Measurements from ENCODE around the gene GNAI2.
"Not testable (repeated sequence)": the region's sequence is repeated elsewhere in the genome, so short reads cannot be mapped to it uniquely, and the experiment has no call there.

Gene GNAI2

DNA sequence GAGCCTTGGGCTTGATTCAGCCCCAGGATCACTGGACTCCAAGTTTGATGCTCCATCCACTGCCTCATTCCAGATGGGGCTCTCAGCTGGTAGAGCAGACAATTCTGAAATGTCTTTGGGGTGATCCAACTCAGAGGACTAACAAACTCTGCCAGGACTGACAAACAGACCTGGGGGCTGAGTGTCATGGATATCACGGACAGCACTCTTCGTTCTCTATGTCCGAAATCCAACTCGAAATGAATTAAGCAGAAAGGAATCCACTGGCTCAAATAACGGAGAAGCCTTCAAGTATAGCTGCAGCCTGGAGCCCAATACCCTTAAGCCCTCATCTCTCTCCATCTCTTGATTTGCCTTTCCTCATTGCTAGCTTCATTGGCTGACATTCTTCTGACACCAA lies 16.7 kb upstream of the GNAI2 start:
- DNase-seq = no peak
- intact Hi-C loops (cut with DNase I) = no loop called here

DNA sequence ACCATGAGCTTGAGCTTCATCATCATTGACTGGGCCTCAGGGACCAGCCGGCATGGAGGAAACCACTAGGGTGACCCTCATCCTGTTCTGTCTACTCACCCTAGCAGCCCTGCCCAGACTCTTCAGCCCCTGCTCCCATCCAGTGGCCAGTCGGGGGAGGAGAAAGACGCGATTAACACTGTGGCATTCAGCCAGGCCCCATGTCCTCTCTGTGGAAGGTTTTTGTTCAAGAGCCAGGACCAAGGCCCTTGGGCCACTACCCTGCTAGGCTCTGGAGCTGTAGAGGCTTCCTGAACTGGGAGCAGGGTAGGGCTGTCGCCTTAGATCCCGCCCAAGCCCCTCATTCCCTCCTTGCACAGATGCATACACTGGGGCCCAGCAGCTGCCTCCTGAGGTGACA lies 15.9 kb upstream of the GNAI2 start:
- peak in 5 of 42 donors; percentile 34 to 64 (median 36) for DNase-seq
- intact Hi-C loops (cut with DNase I) = loop anchor here (10.0 kb wide), 1 partner anchor 105 kb away; the partner anchor contains the start of genes HYAL2 and TUSC2

DNA sequence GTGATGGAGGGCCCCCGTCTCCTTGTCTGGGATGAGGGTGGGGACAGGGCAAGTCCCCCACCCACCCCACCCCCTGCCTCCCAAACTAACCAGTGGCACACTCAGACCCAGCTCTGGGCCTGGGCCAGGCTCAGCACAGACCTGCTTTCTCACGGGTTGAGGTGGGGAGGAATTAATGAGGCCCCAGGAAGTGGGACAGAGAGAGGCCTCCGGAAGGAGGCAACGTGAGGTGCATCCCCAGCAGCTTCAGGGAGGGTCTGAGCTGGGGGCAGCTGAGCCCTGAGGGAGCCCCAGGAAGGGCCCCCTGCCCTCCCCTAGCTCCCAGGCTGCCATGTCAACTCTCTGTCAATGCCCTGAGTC lies 15.0 kb upstream of the GNAI2 start:
- DNase-seq = no peak
- intact Hi-C loops (cut with DNase I) = loop anchor here (10.0 kb wide), 1 partner anchor 104 kb away; the partner anchor contains the start of genes HYAL2 and TUSC2

DNA sequence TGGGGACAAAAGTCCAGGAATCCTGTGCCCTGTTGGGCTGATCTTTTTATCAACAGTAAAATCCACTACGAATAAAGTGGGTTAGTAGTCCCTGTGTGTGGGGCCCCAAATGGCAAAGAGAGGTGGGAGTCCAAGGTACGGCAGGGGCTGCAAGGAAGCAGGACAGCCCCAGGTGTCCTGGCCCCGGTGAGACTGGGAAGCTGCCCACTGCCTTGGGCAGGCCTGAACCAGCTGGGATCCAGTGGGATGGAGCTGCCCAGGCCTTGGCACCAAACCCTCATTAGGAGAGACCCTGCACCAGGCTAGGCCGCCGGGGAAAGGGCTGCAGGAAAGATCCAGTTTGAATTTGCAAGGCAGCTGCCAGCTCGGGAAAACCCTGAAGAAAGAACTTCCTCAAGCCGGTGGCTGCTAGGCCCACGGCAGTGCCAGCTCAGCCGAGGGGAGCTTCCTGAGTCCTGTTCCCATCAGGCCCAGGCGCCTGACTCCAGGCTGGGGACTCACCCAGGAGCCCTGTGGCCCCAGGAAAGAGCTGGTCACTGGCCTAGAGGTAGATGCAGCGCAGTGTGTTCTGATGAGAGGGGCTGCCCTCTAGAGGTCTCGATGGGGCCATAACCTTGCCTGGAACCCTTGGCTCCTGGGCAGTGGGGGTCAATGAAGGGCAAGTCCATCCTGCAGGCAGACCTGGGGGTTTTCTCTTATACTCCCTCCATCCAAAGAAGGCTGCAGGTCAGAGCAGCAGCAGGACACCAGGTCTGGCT lies 14.4 kb upstream of the GNAI2 start:
- DNase-seq = peak in 14 of 42 donors; percentile 24 to 63 (median 44)
- intact Hi-C loops (cut with DNase I) = loop anchor here (10.0 kb wide), 1 partner anchor 103 kb away; the partner anchor contains the start of genes HYAL2 and TUSC2

DNA sequence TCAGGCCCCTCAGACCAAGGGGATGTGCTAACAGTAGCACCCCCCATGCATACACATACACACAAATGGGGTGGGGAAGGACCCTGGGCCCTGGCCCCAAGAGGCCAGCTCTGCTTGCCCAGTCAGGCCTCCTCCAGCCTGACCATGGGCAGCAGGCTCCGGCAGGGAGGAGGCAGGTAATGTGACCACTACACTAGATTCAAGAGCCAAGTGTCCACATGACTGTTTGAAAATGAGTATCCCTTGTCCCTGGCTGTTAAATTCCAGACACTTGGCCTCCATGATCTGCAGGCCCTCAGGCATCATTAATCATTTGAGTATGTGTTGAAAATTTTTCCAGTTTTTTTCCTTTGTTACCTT lies 13.9 kb upstream of the GNAI2 start:
- DNase-seq = no peak
- intact Hi-C loops (cut with DNase I) = loop anchor here (10.0 kb wide), 1 partner anchor 103 kb away; the partner anchor contains the start of genes HYAL2 and TUSC2

DNA sequence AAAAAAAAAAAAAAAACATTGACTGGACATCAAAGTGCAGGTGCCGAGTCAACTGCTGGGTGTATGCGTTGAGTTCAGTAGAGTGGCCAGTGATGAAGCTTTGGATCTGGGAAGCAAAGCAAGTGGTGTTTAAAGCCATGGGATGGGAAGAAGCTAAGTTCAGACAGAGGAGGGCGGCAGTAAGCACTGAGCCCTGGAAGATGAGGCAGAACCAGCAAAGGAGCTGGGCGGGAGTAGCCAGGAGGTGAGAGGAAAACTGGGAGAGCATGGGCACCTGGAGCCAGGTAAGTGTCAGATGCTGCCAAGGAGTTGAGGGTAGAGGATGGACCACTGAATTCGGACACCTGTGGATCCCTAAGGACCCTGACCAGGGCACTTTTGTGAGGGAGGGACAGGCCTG lies 11.4 kb upstream of the GNAI2 start:
- no peak for DNase-seq
- intact Hi-C loops (cut with DNase I) = loop anchor here (10.0 kb wide), 1 partner anchor 100 kb away; the partner anchor contains the start of genes HYAL2 and TUSC2

DNA sequence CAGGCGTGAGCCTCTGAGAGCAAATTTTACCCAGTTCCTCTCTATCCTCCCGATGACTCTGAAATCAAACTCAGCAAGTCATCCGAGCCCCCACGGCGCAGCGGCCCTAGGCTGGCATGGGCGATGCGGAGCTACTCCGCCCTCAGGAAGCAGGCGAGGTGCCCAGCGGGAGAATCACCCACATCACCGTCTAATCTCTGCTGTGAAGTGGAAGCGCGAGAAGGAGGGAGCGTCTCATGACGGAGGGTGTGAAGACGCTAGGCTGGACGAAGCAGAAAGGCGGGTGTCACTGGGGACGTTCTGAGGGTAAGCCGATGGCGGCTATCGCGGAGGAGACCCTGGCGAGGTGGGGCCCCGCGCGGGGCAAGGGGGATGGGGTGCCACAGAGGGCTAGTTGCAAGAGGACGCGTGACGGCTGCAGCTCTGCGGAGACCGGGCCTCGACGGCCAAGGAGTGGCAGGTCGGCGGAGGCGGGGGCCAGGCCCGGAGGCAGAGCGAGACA lies 9.1 kb upstream of the GNAI2 start:
- DNase-seq = peak in 23 of 42 donors; percentile 38 to 79 (median 54)
- intact Hi-C loops (cut with DNase I) = loop anchor here (2.0 to 10.0 kb wide), 3 partner anchors 34 to 98 kb away; partner anchors contain the start of genes HYAL2 and TUSC2

DNA sequence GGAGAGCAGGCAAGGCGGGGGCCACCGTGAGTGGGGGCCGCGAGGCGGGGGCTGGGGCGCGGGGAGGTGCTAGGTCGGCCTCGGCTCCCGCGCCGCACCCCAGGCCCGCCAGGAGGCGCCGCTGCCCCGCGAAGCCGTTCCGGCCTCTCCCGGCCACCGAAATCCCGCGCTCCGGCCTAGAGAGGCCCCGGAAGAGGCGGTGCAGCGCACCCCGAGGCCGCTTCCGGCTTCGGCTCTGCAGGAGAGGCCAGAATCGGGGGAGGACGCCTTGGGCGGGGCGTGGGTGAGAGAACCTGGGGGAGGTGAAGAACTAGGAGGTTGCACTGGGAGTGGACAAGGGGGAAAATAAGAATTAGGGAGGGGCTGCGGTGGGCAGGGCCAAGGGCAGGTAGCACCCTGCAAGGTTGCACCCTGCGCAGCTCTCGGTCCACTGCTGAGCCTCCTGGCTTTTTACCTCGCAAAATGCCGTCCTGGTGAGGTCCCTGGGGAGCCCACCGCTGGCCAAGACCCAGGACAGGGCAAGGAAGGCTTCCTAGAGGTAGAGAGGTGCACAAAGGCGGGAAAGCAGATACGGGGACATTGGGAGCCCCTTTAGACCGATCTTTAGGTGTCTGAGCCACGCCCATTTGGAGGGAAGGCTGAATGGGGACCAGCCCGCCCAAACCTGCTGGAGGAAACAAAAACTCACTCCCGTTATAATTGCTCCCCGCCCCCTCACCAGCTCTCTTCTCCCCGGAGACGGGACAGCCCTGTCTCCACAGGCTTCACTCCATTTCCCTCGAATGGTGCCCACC lies 8.4 kb upstream of the GNAI2 start:
- intact Hi-C loops (cut with DNase I) = loop anchor here (2.0 to 10.0 kb wide), 3 partner anchors 35 to 97 kb away; partner anchors contain the start of genes HYAL2 and TUSC2
- peak; percentile 68 to 96 (median 90) for DNase-seq

DNA sequence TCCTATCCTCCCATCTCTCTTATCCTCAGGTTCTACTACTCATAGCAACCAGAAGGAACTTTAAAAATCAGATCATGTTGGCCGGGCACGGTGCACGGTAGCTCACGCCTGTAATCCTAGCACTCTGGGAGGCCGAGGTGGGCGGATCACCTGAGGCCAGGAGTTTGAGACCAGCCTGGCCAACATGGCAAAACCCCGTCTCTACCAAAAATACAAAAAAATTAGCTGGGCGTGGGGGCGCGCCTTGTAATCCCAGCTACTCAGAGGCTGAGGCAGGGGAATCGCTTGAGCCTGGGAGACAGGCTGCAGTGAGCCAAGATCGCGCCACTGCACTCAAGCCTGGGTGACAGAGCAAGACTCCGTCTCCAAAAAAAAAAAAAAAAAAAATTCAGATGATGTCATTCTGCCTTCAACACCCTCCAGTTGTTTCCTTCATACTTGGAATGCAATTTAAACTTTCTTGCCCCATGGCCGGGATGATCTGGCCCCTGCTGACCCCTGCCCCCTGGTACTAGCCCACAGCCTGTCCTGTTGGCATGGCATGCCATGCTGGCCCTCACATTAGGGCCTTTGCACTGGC lies 7.7 kb upstream of the GNAI2 start:
- DNase-seq = not testable (repeated sequence)
- intact Hi-C loops (cut with DNase I) = loop anchor here (10.0 kb wide), 1 partner anchor 97 kb away; the partner anchor contains the start of genes HYAL2 and TUSC2

DNA sequence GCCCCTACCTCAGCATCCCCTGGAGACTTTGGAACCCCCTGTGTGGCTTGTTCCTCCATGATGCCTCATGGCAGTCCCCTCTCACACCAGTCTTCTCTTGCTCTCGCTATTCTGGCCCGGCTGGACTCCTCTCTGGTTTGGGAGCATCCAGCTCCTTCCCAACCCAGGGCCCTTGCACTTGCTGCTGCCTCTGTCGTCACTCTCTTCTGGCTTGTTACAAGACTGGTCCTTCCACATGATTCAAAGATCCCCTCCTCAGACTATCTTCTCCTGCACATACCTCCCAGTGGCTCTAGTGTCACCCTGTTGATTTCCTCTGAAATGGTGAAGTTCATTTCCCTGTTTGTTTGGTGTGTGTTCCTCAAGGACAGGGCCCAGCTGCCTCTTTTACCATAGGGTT lies 6.5 kb upstream of the GNAI2 start:
- intact Hi-C loops (cut with DNase I) = loop anchor here (10.0 kb wide), 1 partner anchor 95 kb away; the partner anchor contains the start of genes HYAL2 and TUSC2
- no peak for DNase-seq

DNA sequence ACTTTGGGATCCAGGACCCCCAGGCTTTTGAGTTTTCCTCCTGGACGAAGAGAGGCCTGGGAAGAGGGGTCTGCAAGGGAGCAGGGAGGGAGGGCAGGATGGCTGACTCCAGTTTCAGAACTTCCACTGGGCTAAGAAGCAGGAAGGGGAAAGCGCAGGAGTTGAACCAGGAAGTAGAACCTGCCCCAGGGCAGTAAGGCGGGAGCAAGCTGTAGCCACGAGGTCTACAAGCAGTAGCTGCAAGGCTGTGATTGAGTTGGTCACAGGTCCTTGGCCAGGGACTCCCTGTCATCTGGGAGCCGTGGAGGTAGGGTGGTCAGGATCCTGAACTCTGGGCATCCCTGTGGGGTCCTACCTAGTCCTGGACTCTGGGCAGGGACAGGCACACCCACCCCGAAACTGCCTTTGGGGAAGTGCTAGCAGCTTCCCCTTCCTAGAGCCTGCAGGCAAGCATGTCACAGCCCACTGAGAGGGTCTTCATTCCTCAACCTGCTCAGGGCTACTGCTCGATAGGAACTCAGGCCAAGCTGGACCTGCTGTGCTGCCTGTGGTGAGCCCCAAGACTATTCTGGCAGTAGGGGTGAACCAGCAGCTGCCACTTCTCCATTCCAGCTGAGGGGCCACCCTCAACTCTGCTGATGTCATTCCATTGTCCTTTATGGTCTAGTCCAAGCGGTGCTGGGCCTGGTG lies 5.8 kb upstream of the GNAI2 start:
- peak in 2 of 42 donors; percentile 15 to 31 for DNase-seq
- intact Hi-C loops (cut with DNase I) = no loop called here

DNA sequence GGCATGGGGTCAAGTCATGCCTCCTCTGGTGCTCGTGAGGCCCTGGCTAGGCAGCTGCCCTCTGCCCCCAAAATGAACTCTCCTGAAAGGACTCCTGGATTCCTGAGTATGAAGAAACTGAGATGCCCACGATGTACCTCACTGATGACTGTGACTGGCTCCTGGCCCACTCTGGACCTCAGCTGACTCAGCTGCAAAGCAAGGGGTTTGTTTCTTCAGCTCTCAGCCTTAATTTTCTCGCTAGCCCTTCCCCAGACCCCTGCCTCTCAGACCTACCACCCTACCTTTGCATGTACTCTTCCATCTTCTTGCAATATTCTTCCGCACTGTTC lies 5.2 kb upstream of the GNAI2 start:
- intact Hi-C loops (cut with DNase I) = no loop called here
- DNase-seq = peak in 1 of 42 donors; percentile 67

DNA sequence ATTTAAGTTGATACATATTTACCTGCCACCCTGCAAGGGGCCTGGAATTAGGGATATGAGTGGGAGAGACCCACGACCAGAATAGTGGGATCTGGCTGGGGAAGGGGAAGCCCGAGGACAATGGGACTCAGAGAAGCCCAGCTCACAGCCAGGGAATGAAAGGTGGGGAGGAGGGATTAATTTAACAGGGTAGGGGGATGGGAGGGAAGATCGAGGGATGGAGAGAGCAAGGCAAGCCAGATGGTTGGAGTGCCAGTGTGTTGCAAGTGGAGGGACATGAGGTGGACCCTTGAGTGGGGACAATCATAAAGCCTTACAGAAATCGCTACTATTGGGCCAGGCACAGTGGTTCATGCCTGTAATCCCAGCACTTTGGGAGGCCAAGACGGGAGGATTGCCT lies 4.4 kb upstream of the GNAI2 start:
- intact Hi-C loops (cut with DNase I) = no loop called here

DNA sequence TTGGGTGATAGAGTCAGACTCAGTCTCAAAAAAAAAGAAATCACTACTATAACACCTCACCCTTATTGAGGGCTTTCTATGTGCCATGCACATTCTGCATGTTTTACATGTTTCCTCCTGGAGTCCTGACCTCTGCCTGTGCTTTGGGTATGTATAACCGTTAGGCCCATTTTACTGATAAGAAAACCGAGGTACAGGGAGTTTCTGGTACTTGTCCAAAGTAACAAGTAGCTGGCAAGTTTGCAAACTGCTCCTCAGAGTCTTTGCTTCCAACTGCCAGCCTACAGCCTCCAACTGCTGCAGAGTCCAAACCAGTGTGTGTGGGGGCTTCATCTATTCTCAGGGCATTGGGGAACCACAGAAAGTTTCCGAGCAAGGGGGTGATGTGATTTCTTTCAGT lies 3.7 kb upstream of the GNAI2 start:
- intact Hi-C loops (cut with DNase I) = no loop called here
- DNase-seq = no peak

More for the DNA sequence above, 4.4 kb upstream of the GNAI2 start:
- no peak for DNase-seq

DNA sequence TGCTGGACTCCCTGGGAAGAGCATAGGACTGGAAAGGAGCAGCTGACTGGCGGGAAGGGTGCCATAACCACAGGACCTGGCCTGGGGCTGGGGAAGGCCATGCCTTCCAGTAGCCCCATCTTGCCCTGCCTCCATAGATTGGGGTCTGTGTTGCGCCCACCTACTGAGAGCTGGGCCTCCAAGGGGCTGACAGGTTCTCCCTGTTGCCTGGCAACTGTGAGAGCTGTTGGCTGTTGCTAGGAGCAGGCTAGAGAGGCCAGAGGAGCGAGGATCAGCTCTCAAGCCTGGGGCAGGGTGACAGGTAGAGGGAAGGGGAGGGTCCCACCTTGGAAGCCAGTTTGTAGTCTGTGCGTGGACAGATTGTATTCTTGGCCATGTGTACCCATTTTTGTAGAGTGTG lies 2.8 kb upstream of the GNAI2 start:
- intact Hi-C loops (cut with DNase I) = no loop called here

DNA sequence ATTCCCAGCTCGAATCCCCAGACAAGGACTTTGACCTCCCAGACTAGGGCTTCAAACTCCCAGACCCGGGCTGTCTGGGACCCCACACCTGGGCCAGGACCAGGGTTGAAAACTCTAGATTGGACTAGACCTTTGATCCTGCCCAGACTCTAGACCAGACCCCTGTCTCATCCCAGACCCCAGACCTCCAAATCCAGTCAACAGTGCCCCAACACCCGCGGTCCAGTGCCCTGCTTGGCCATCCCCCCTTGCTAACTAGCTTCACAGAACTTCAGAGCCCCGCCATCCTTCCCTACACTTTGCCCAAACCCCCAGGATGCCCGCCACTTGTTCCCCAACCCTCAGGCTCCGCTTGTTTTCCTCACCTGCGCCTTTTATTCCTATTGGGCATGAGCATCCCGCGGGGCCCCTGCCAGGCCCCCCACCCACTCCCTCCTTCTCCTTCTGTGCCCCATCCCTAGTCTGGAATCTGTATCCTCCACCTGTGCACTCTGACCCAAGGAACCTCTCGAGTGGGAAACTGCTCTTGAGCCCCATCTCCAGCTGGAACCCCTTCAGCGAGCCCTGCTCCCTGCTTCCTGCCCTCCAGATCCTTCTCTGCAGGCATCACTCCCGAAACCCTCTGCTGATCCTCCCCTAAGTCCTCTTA lies 604 bp downstream of the GNAI2 start:
- intact Hi-C loops (cut with DNase I) = no loop called here
- no peak for DNase-seq

More for the DNA sequence above, 2.8 kb upstream of the GNAI2 start:
- DNase-seq = no peak

DNA sequence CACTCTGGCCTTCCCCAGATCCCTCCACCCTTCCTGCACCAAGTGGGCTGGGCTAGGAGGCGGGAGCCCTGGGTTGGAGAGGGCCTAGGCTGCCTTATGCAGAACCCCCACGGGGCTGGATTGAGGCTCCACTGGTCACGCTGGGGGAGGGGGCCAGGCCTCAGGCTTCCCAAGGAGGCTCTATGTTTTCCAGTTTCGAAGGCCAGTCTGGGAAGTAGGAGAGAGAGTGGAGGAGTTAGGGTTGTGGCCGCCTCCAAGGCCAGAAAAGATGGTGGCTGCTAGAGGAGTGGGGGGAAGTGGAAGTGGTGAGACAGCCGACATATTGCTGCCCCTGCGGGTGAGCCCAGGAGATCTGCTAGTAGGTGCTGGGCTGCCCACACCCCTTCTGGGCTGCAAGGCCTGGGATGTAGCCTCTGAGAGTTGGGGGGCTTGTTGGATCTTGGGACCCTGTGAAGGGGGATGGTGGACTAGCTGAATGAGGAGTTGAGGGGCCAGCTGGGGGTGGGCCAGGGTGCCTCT lies 1.2 kb downstream of the GNAI2 start:
- peak in 3 of 42 donors; percentile 35 to 61 (median 51) for DNase-seq

More for the DNA sequence above, 1.2 kb downstream of the GNAI2 start:
- intact Hi-C loops (cut with DNase I) = no loop called here

All from head of caudate nucleus (tissue), 42 donors.